K562 treated with DMSO at 1 percent for 24 hours (cell line): Measurements from ENCODE around the gene RAB20. TPM values are rescaled to one million over a fixed set of nuclear protein-coding genes. Genes with fewer than 3 reads are reported as not detected.

Source experiments
- total RNA-seq: library from RNA; unstranded; fragments of 300-600 nt; gene quantifications from 2 replicates; pipeline ENCODE4 v1.2.3, GENCODE V29; 2022; ENCODE audit warnings: low read depth; ENCODE audit not compliant: insufficient read depth

The RAB20 gene
- 7.0 and 7.9 TPM in 2 replicates for total RNA-seq

GRCh38 chr13:110561344-110562035 lies at the start of gene RAB20:
Gene RAB20 (minus strand): TSS chr13:110561722. CDS start chr13:110561519, 203 bp downstream.

Other genes with a start within 250 kb of the RAB20 start
- gene NAXD, start 53.8 kb upstream of the RAB20 start, total RNA-seq, result 20.4 and 22.3 TPM in 2 replicates
- gene CARS2, start 144.4 kb upstream of the RAB20 start, total RNA-seq, result 34.6 and 36.3 TPM in 2 replicates
- gene ING1, start 152.0 kb upstream of the RAB20 start, total RNA-seq, result 28.9 and 29.0 TPM in 2 replicates